NT2/D1 (cell line): ENCODE measurements around the gene MRPL49.

Source experiments
- SUZ12 ChIP-seq: IDR thresholded peaks from 2 replicates; pipeline ENCODE4 v1.6.1; 2011; ENCODE audit not compliant: insufficient read length, insufficient read depth; ENCODE audit errors: extremely low read depth
- YY1 ChIP-seq: IDR thresholded peaks from 2 replicates; pipeline ENCODE4 v1.6.1; 2011; ENCODE audit not compliant: insufficient read length, insufficient read depth

DNA sequence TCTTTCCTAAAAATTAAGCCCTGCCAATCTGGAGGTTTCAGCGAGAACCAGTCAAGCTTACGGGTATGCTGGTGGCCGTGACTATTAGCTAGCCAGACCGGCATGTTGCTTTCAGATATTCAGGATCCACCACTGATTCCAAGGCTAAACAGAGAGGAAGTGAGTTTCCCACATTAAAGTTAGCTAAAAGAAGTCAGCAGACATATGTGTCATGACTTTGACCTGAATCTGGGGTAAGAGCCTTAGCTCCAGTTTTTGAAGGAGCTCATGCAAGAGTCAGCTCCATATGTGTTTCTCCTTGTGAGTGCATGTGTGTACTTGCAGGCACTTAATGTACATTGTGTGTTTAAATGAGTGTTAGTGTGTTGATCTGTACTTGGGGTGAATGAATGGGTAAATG, 36.7 kb upstream of the MRPL49 start:
- no peak for TF ChIP-seq SUZ12
- TF ChIP-seq YY1, result no peak
